Inflammatory macrophage treated with lipopolysaccharide for 4 hours (primary cell): Measurements from ENCODE around the gene MLXIP.
"Not testable (repeated sequence)": the region's sequence is repeated elsewhere in the genome, so short reads cannot be mapped to it uniquely, and the experiment has no call there.

Experiments
- DNase-seq: peaks from one replicate; pipeline ENCODE4 v3.0.0-alpha.2; 2020

MLXIP gene

DNA sequence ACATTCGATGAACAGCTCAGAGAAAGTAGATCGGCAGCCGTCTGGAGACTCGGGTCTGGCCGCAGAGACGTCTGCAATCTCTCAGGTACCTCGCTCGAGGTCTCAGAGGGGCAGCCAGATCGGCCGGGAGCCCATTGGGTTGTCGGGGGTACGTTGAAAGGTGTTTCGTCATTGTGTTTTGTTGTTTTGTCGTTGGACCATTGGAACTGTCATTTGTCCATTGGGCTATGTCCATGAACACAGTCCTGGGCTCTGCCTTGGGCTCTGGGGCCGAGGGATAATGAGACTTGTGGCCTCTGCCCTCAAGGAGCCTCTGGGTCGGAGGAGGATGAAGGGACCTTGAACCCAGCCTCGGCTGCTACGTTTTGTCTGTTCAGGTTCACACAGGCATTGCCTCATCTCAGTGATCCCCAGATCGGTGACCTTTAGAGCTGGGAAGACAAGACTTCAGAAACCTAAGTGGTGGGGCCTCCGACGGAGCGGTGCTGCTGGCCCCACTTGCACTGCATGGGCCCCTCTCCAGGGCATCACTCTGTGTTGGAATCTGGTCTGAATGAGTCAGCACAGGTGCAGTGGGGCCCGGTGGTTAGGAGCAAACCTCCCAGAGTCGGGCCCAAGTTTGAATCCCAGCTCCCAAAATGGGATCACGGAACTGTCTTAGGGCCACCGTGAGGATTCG lies 23.6 kb upstream of the MLXIP start:
- DNase-seq: no peak

GRCh38 chr12:122056406-122056805 lies 22.1 kb upstream of the MLXIP start:
- DNase-seq: not testable (repeated sequence)

DNA sequence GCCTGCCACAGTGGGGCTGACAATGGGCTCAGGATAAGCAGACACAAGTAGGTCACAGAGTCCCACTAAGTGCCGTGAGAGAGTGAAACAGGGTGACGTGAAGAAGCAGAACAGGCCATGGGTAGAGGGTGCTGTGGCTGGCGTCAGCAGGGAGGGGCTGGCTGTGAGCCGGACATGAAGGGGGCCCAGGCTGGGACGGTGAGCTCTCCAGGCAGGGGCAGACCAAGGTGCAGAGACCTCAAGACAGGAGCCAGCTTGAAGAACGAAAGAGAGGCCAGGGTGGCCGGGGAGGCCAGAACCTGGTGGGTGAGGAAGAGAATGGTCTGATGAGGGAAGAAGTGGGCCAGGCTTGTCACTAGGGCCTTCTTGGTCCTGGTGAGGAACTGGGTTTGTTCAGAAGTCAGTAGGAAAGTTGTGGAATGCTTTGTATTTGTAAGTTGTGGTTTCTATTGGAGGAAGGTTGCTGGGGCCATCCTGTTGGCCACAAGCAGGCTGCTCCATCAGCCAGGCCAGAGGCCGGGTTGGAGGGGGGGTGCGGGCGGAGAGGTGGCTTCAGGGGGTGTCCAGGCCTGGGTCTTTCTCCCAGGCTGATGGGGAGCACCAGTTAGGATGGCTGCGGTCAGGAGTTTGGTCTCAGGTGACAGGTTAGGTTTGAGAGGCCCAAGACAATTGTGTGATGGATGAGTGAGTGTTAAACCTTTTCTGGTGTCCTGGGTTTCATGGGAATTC lies 21.4 kb upstream of the MLXIP start:
- DNase-seq: no peak

GRCh38 chr12:122057769-122058168 lies 20.8 kb upstream of the MLXIP start:
- DNase-seq: no peak

- DNase-seq: no peak
Measured at GRCh38 chr12:122058549-122059149, 19.9 kb upstream of the MLXIP start.

- no peak for DNase-seq
Measured at GRCh38 chr12:122059203-122059960, 19.2 kb upstream of the MLXIP start.

DNA sequence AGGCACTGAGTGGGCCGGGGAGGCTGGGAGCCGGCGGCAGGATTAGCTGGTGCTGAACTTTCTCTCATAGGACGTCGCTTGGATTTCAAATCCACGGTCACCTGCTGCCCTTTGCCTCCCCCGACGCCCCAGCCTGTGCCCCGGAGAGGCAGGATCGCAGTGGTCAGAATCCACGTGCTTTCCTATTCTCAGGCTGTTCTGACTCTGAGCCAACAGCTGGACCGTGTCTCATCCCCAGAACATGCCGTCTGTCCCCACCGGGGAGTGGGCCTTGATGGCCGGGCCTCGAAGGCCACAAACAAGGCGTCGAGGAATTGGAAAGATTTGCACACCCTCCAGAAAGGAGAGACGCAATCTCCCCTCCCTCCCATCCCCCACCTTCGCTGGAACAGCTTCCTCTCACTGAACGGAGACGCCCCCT lies 18.5 kb upstream of the MLXIP start:
- DNase-seq: no peak

DNA sequence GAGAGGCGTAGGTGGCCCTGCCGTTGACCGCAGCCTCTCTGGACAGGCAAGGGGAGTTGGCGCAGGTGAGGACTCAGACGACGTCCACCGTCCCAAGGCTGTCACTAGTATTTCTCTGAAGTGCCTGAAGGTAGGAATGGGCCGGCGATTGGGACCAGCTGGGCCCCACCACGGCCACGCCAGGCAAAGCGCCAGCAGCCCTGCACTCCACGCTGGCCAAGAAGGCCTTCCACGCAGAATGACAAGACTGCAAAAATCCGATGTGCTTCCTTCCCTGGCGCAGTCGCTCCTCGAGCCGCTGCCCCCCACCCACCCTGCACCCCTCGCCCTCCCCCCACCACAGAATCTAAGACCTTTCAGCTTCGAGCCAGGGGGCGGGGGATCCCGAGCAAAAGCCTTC lies 17.3 kb upstream of the MLXIP start:
- no peak for DNase-seq

- peak; percentile 78 for DNase-seq
Measured at GRCh38 chr12:122062832-122063693, 15.5 kb upstream of the MLXIP start.

- DNase-seq: no peak
Measured at GRCh38 chr12:122063694-122064024, 14.9 kb upstream of the MLXIP start.

DNA sequence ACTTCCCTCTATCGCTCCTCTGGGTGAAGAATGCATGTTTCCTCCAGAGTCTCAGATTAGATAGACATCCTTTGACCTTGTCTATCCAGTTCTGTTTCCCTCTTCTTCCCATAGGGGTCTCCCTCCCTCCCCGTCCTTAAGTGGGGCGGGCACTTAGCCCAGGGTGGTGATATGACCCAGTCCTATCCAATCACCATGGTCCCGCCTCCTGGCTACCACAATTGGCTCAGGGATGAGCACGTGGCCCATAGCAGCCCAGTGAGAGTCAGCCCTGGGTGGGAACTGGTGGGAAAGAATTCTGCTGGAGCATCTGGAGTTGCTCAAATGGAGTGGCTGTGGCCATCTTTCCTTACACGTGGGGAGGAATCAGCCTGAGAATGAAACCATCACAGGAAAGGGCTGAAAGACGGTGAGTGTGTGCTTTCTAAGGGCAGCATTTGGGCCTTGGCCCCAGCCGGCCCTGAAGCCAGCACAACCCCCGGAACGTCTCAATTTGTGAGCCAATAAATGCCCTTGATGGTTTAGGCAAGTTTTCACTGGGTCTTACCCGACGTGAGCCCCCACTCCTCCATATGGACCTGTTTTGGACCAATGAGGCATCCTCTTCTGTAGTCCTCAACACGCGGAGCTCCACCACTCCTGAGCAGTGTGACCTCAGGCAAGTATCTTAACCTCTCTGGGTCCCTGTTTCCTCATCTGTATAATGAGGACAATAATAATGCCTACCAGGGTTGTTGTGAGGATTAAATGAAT lies 14.4 kb upstream of the MLXIP start:
- peak; percentile 87 for DNase-seq

DNA sequence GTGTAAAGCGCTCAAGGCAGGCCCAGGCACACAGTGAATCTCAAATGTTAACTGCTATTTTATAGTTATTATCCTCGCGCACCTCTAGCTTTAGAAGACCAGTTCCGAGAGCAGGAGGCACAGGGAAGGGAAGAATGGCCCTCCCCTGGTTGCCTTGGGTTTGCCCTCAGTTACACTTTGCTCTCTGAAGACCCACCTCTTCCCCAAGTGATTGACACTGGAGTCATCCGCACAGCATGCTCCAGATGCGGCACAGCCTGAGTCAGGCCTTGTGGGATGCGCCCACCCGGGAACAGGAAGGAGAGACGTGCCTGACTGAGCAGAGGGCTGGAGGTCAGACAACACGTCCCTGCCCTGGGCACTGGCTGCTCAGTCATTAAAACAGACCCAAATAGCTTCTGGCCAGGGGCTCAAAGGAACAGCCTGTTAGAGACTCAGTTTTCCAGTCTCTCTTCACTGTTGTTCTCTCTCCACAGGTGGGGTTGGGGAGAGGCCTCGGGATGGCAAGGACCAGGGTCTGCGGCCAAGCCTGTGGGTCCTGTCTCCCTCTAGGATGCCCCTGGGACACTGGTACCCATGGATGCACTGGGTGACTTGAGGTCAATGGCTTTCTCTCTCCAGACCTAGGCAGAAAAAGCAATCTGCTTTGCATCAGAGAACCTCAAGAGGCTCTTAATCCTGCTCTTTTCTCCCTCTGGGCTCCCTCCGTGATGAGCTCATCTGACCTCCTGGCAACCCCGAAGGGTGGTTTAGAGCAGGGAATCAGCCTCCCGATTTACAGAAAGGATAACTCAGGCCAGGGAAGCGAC lies 13.6 kb upstream of the MLXIP start:
- DNase-seq: peak; percentile 64

DNA sequence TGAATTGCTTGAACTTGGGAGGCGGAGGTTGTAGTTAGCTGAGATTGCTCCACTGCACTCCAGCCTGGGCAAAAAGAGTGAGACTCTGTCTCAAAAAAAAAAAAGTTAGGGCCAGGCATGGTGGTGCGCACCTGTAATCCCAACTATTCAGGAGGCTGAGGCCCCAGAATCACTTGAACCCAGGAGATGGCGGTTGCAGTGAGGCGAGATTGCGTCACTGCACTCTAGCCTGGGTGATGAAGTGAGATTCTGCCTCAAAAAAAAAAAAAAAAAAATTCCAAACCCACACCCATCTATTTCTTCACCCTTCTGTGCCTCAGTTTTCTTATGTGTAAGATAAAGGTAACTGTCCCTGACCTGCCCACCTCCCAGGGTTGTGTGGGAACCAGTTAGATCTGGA lies 11.0 kb upstream of the MLXIP start:
- DNase-seq: no peak

DNA sequence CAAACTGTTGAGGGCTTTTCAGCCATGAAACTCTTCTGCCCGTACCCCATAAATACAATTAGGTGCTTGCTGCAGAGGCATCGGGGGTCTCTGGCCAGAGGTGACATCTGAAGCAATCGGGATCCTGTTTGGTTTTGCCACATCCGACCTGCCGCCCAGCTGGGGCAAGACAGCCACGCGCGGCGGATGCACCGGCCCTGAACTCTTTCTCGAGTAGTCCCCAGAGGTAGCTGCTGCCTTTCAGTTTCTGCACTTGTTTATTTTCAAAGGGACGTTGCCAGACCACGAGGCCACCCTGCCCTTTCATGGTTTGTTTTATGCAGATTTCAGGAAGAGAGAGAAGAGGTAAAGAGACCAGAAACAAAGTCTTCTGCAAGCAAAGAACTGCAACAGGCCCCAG lies 10.6 kb upstream of the MLXIP start:
- no peak for DNase-seq

- DNase-seq: no peak
Measured at GRCh38 chr12:122072031-122072970, 6.3 kb upstream of the MLXIP start.

DNA sequence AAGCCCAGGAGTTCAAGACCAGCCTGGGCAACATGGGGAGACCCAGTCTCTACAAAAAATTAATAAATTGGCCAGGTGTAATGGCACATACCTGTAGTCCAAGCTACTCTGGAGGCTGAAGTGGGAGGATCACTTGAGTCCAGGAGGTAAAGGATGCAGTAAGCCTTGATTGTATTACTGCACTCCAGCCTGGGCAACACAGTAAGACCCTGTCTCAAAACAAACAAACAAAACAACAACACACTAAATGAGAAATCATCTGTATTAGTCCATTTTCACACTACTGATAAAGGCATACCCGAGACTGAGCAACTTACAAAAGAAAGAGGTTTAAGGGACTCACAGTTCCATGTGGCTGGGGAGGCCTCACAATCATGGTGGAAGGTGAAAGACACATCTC lies 4.7 kb upstream of the MLXIP start:
- DNase-seq: no peak

GRCh38 chr12:122076743-122077495 lies 1.6 kb upstream of the MLXIP start:
- DNase-seq: peak; percentile 61

DNA sequence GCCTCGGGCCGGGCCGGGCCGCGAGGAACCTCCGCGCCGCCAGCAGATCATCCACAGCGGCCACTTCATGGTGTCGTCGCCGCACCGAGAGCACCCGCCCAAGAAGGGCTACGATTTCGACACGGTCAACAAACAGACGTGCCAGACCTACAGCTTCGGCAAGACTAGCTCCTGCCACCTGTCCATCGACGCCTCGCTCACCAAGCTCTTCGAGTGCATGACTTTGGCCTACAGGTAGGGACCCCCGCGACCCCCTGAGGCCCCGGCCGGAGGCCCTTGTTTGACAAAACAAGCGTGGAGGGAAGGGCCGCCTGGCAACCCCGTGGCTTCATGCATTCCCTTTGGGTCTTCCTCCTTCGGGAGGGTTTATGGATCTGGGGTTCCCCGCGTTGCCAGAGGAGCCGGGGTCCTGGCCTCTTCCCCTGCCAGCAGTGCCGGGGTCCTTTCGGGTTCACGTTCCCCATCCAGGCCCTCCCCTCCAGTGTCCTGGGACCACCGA lies 526 bp downstream of the MLXIP start:
- peak; percentile 48 for DNase-seq
